K562 (cell line): ENCODE results near the gene ARHGEF40. TPM values are rescaled to one million over a fixed set of nuclear protein-coding genes. Genes with fewer than 3 reads are reported as not detected.

ENCODE experiments used
- CBFB ChIP-seq: sonication (generic); formaldehyde crosslinking; IDR thresholded peaks from 2 replicates; pipeline ENCODE4 v1.4.0; 2020; ENCODE audit warnings: mild to moderate bottlenecking, missing genetic modification reagents
- CEBPG ChIP-seq, 3 experiments: fragments of 200-800 bp in 1 of 3; sonication (Bioruptor generic) in 1 of 3; sonication (generic) in 1 of 3; formaldehyde crosslinking in 1 of 3; IDR thresholded peaks in 2 of 3; conservative IDR thresholded peaks in 1 of 3; 2 replicates each; pipeline versions ENCODE4 v1.6.1 to v1.8.0; 2016 to 2022; ENCODE audit warnings: missing compliant biosample characterization in 2 of 3, missing genetic modification characterization in 2 of 3, mild to moderate bottlenecking in 1 of 3, missing genetic modification reagents in 1 of 3
- FOXO4 ChIP-seq: fragments of 450-650 bp; formaldehyde crosslinking; IDR thresholded peaks from 2 replicates; pipeline ENCODE4 v1.4.0; 2020; ENCODE audit warnings: mild to moderate bottlenecking, moderate library complexity
- HOMEZ ChIP-seq: fragments of 250-450 bp; sonication (Bioruptor Pico); IDR thresholded peaks from 2 replicates; pipeline ENCODE4 v1.4.0; 2020; ENCODE audit warnings: mild to moderate bottlenecking, moderate library complexity
- MNT ChIP-seq, 2 experiments: fragments of 450-650 bp; conservative IDR thresholded peaks; 2 replicates each; pipeline ENCODE4 v1.6.1; 2017; ENCODE audit warnings: mild to moderate bottlenecking in 2 of 2, moderate library complexity in 2 of 2
- PRPF4 ChIP-seq: fragments of 200-400 bp; formaldehyde crosslinking; IDR thresholded peaks from one replicate; pipeline ENCODE4 v1.6.1; 2017; ENCODE audit warnings: low read length, low read depth, mild to moderate bottlenecking; ENCODE audit not compliant: insufficient read depth, poor library complexity, severe bottlenecking
- PTTG1 ChIP-seq: fragments of 450-650 bp; IDR thresholded peaks from 2 replicates; pipeline ENCODE4 v1.6.1; 2016; ENCODE audit warnings: low read depth, mild to moderate bottlenecking, missing genetic modification characterization, missing compliant biosample characterization
- PURB ChIP-seq: sonication (generic); formaldehyde crosslinking; IDR thresholded peaks from 2 replicates; pipeline ENCODE4 v1.9.0; 2021; ENCODE audit warnings: low read depth, mild to moderate bottlenecking, missing genetic modification reagents
- RB1 ChIP-seq: fragments of 450-650 bp; IDR thresholded peaks from 2 replicates; pipeline ENCODE4 v1.6.1; 2017; ENCODE audit warnings: low read depth, mild to moderate bottlenecking
- RCOR1 ChIP-seq, 2 experiments: IDR thresholded peaks; 2 replicates each; pipeline ENCODE4 v1.6.1; 2012; ENCODE audit warnings: low read depth in 2 of 2, low read length in 2 of 2, borderline replicate concordance in 1 of 2, improper control_type of control experiment in 1 of 2
- TAF15 ChIP-seq: fragments of 200-400 bp; formaldehyde crosslinking; IDR thresholded peaks from 2 replicates; pipeline ENCODE4 v1.6.1; 2017; ENCODE audit warnings: mild to moderate bottlenecking, low read depth, low read length, moderate library complexity
- ZNF175 ChIP-seq: fragments of 200-800 bp; sonication (Bioruptor generic); IDR thresholded peaks from 2 replicates; pipeline ENCODE4 v1.6.1; 2016; ENCODE audit warnings: low read depth, mild to moderate bottlenecking, missing genetic modification characterization, missing compliant biosample characterization
- ZNF232 ChIP-seq: sonication (generic); formaldehyde crosslinking; IDR thresholded peaks from 2 replicates; pipeline ENCODE4 v1.8.0; 2022; ENCODE audit warnings: mild to moderate bottlenecking, missing genetic modification reagents
- ZNF347 ChIP-seq: fragments of 450-650 bp; formaldehyde crosslinking; IDR thresholded peaks from 2 replicates; pipeline ENCODE4 v1.4.0; 2020; ENCODE audit warnings: low read depth, mild to moderate bottlenecking, moderate library complexity
- ZNF609 ChIP-seq: sonication (generic); formaldehyde crosslinking; IDR thresholded peaks from 2 replicates; pipeline ENCODE4 v1.8.1; 2023; ENCODE audit warnings: missing genetic modification reagents, mild to moderate bottlenecking, borderline replicate concordance
- polyA plus RNA-seq, 8 experiments: library from polyadenylated mRNA; depleted of rRNA in 4 of 8; stranded (reverse) in 5 of 8; unstranded in 3 of 8; fragments of >200 nt; fragmentation: Nextera tagmentation in 2 of 8; fragmentation: Illumina TruSeq in 1 of 8; extraction: Ambion mirVana in 2 of 8; extraction: Trizol in 1 of 8; gene quantifications; 2 replicates each; pipeline versions ENCODE4 v1.2.1 to v1.2.3, GENCODE V29; 2011 to 2014; ENCODE audit warnings: inconsistent platforms in 1 of 8, missing spikeins in 1 of 8
- total RNA-seq, 7 experiments: library from RNA; depleted of rRNA in 6 of 7; stranded (reverse); fragments of >200 nt in 6 of 7; fragmentation: Illumina TruSeq in 2 of 7; extraction: Trizol in 2 of 7; gene quantifications; 2 replicates each; pipeline versions ENCODE4 v1.2.1 to v1.2.3, GENCODE V29; 2011 to 2021; ENCODE audit warnings: low replicate concordance in 1 of 7

Gene ARHGEF40
- total and polyA plus RNA-seq, 9 of the 15 experiments (the other 6 are each of a cell fraction or from before 2014, with no cell fraction given) = 0.42 to 6.3 (median 3.8) TPM

GRCh38 chr14:21103710-21104447, 33.8 kb downstream of the ARHGEF40 start (continued):
- TF ChIP-seq PURB (CRISPR knock-in tag) = no peak
- no peak for TF ChIP-seq ZNF232 (CRISPR knock-in tag)
- TF ChIP-seq TAF15 = no peak
- no peak for TF ChIP-seq ZNF609
- no peak for TF ChIP-seq PTTG1
- no peak for TF ChIP-seq HOMEZ (CRISPR knock-in tag)
- no peak for TF ChIP-seq PRPF4
- no peak for TF ChIP-seq FOXO4 (CRISPR knock-in tag)
- TF ChIP-seq ZNF175 (CRISPR knock-in tag) = no peak
- TF ChIP-seq CEBPG (CRISPR knock-in tag; IDR thresholded peaks at IDR 0.05) = no peak
- TF ChIP-seq CEBPG (tag; conservative IDR thresholded peaks at IDR 0.05 in 1 of 2, IDR thresholded peaks at IDR 0.05 in 1 of 2) = no peak
- TF ChIP-seq RCOR1 (IDR thresholded peaks at IDR 0.05; ENCODE audit: borderline replicate concordance in 1 of 2, low read depth in 2 of 2, low read length in 2 of 2) = peak; percentile 9 to 48; a peak in 2 of 4 replicates
- peak; percentile 90 for TF ChIP-seq RB1
- TF ChIP-seq CBFB (CRISPR knock-in tag) = peak; percentile 76
- TF ChIP-seq ZNF347 (CRISPR knock-in tag) = no peak
- peak in 1 of 2 experiments; percentile 68; a peak in 3 of 4 replicates for TF ChIP-seq MNT (conservative IDR thresholded peaks at IDR 0.05)
